A549 (cell line): ENCODE measurements around the gene OR8G5. TPM values are rescaled to one million over a fixed set of nuclear protein-coding genes. Genes with fewer than 3 reads are reported as not detected.

Experiments used
- ATAC-seq, 2 experiments: fragments of 200-7000 bp in 1 of 2; fragments of >200 bp in 1 of 2; cut with Nextera tagmentation in 1 of 2; cut with Tn5 transposase in 1 of 2; 3 replicates each; pipeline versions ENCODE4 v1.8.0 to v1.9.1; 2018 to 2020; ENCODE audit warnings: mild to moderate bottlenecking in 1 of 2, moderate library complexity in 1 of 2
- CTCF ChIA-PET: fragments of 300-600 bp; sonication (Branson Sonifier 250); formaldehyde crosslinking; extraction: SDS; loops from one replicate; lab custom pipeline; 2021; ENCODE audit warnings: antibody characterized with exemption, inconsistent platforms; lab: Yijun Ruan, JAX
- POLR2A ChIA-PET: fragments of 350-600 bp; formaldehyde crosslinking; extraction: SDS; loops from one replicate; lab custom pipeline; 2021; ENCODE audit warnings: antibody characterized with exemption, inconsistent platforms; lab: Yijun Ruan, JAX
- DNase-seq, 2 experiments: peaks; one replicate each; pipeline versions ENCODE4 v3.0.0 to v3.0.0-alpha.2; 2011 to 2016; ENCODE audit warnings: low read depth in 1 of 2, low spot score in 1 of 2
- FAIRE-seq: peaks from 2 replicates; lab custom pipeline; 2011; peaks lifted over from hg19 to GRCh38; lab: Jason Lieb, UNC
- H3K27ac ChIP-seq, 2 experiments: fragments of >200 bp; sonication (Bioruptor Twin); formaldehyde crosslinking; 3 replicates each; pipeline ENCODE4 v1.5.1; 2016 to 2017
- H3K4me1 ChIP-seq: fragments of >200 bp; sonication (Bioruptor Twin); formaldehyde crosslinking; 3 replicates; pipeline ENCODE4 v1.6.1; 2016
- H3K4me2 ChIP-seq: fragments of >200 bp; sonication (Bioruptor Twin); formaldehyde crosslinking; 3 replicates; pipeline ENCODE4 v1.6.1; 2016
- H3K4me3 ChIP-seq: fragments of >200 bp; sonication (Bioruptor Twin); formaldehyde crosslinking; 3 replicates; pipeline ENCODE4 v1.5.1; 2016
- H3K9me3 ChIP-seq: fragments of >200 bp; sonication (Bioruptor Twin); formaldehyde crosslinking; 3 replicates; pipeline ENCODE4 v1.6.1; 2016
- BHLHE40 ChIP-seq: IDR thresholded peaks from 2 replicates; pipeline ENCODE4 v1.6.1; 2012; ENCODE audit warnings: low read depth, low read length, inconsistent platforms
- CBX2 ChIP-seq: fragments of 200-600 bp; sonication (generic); IDR thresholded peaks from 2 replicates; pipeline ENCODE4 v1.6.1; 2016; ENCODE audit warnings: low read depth, mild to moderate bottlenecking, borderline replicate concordance
- CEBPB ChIP-seq, 2 experiments: fragments of >200 bp in 1 of 2; sonication (Bioruptor Twin) in 1 of 2; formaldehyde crosslinking in 1 of 2; IDR thresholded peaks; 2 replicates each; pipeline ENCODE4 v1.6.1; 2012 to 2016
- CHD2 ChIP-seq: fragments of 150-350 bp; IDR thresholded peaks from 2 replicates; pipeline ENCODE4 v1.6.1; 2014; ENCODE audit warnings: low read length; ENCODE audit not compliant: partially characterized antibody
- CHD4 ChIP-seq: fragments of 200-600 bp; sonication (generic); IDR thresholded peaks from 2 replicates; pipeline ENCODE4 v1.6.1; 2016; ENCODE audit warnings: antibody characterized with exemption, mild to moderate bottlenecking, borderline replicate concordance
- CTCF ChIP-seq: fragments of >200 bp; sonication (Bioruptor Twin); formaldehyde crosslinking; IDR thresholded peaks from 3 replicates; pipeline ENCODE4 v1.5.1; 2016
- E2F6 ChIP-seq: IDR thresholded peaks from 2 replicates; pipeline ENCODE4 v1.6.1; 2012; ENCODE audit warnings: low read depth, borderline replicate concordance
- ELK1 ChIP-seq: fragments of 150-350 bp; IDR thresholded peaks from 2 replicates; pipeline ENCODE4 v1.6.1; 2014; ENCODE audit warnings: low read depth, mild to moderate bottlenecking, low read length
- ESRRA ChIP-seq: fragments of 150-350 bp; IDR thresholded peaks from 2 replicates; pipeline ENCODE4 v1.6.1; 2014; ENCODE audit warnings: mild to moderate bottlenecking, low read length, borderline replicate concordance
- FOSL2 ChIP-seq, 2 experiments: fragments of 450-650 bp in 1 of 2; fragments of >200 bp in 1 of 2; sonication (Bioruptor Twin) in 1 of 2; formaldehyde crosslinking; IDR thresholded peaks; 2 replicates each; pipeline versions ENCODE4 v1.5.0 to v1.6.1; 2016 to 2020; ENCODE audit warnings: mild to moderate bottlenecking in 1 of 2, moderate library complexity in 1 of 2
- HES2 ChIP-seq: fragments of >200 bp; sonication (Bioruptor Twin); formaldehyde crosslinking; IDR thresholded peaks from 2 replicates; pipeline ENCODE4 v1.6.1; 2016
- HOXB13 ChIP-seq: fragments of 250-450 bp; sonication (Bioruptor Pico); IDR thresholded peaks from 2 replicates; pipeline ENCODE4 v1.5.0; 2020; ENCODE audit warnings: low read depth, mild to moderate bottlenecking, moderate library complexity
- HOXB5 ChIP-seq: fragments of 250-450 bp; sonication (Bioruptor Pico); IDR thresholded peaks from 2 replicates; pipeline ENCODE4 v1.5.0; 2020; ENCODE audit warnings: mild to moderate bottlenecking, moderate library complexity
- JUNB ChIP-seq: fragments of >200 bp; sonication (Bioruptor Twin); formaldehyde crosslinking; IDR thresholded peaks from 2 replicates; pipeline ENCODE4 v1.6.1; 2016
- MAFK ChIP-seq: fragments of 450-650 bp; IDR thresholded peaks from 2 replicates; pipeline ENCODE4 v1.6.1; 2014; ENCODE audit not compliant: partially characterized antibody
- MAX ChIP-seq: IDR thresholded peaks from 2 replicates; pipeline ENCODE4 v1.6.1; 2012
- MAZ ChIP-seq: fragments of 150-350 bp; IDR thresholded peaks from 2 replicates; pipeline ENCODE4 v1.6.1; 2014; ENCODE audit warnings: antibody characterized with exemption, low read depth, low read length, borderline replicate concordance
- NFE2L2 ChIP-seq: fragments of 150-350 bp; conservative IDR thresholded peaks from 2 replicates; pipeline ENCODE4 v1.6.1; 2014; ENCODE audit warnings: low read length
- NPAS2 ChIP-seq: fragments of 250-450 bp; sonication (Bioruptor Pico); IDR thresholded peaks from 2 replicates; pipeline ENCODE4 v1.8.0; 2022; ENCODE audit warnings: mild to moderate bottlenecking, moderate library complexity, borderline replicate concordance
- NR3C1 ChIP-seq: fragments of >200 bp; sonication (Bioruptor Twin); formaldehyde crosslinking; IDR thresholded peaks from 3 replicates; pipeline ENCODE4 v1.6.1; 2017
- PHF8 ChIP-seq: fragments of 200-600 bp; sonication (generic); IDR thresholded peaks from 2 replicates; pipeline ENCODE4 v1.6.1; 2016; ENCODE audit warnings: low read depth, mild to moderate bottlenecking, antibody characterized with exemption, moderate library complexity, borderline replicate concordance
- SREBF2 ChIP-seq: fragments of 450-650 bp; IDR thresholded peaks from 2 replicates; pipeline ENCODE4 v1.6.1; 2014; ENCODE audit warnings: mild to moderate bottlenecking, moderate library complexity
- TFCP2L1 ChIP-seq: fragments of 250-450 bp; sonication (Bioruptor Pico); IDR thresholded peaks from 2 replicates; pipeline ENCODE4 v1.5.0; 2021; ENCODE audit warnings: mild to moderate bottlenecking
- USF2 ChIP-seq: fragments of 450-650 bp; IDR thresholded peaks from 2 replicates; pipeline ENCODE4 v1.6.1; 2014; ENCODE audit warnings: antibody characterized with exemption
- ZC3H11A ChIP-seq: fragments of 450-650 bp; IDR thresholded peaks from 2 replicates; pipeline ENCODE4 v1.6.1; 2014; ENCODE audit warnings: antibody characterized with exemption, mild to moderate bottlenecking
- ZFP36 ChIP-seq: fragments of 450-650 bp; IDR thresholded peaks from 2 replicates; pipeline ENCODE4 v1.6.1; 2014; ENCODE audit warnings: borderline replicate concordance; ENCODE audit not compliant: partially characterized antibody
- WGBS: methylation state at CpG from one replicate; pipeline ENCODE4 v1.1.6; 2017; ENCODE audit errors: missing lambda C conversion rate; 5-methylcytosine and 5-hydroxymethylcytosine counted together
- polyA plus RNA-seq, 4 experiments: library from polyadenylated mRNA; depleted of rRNA in 3 of 4; stranded (reverse); fragments of >200 nt; fragmentation: RNase III in 1 of 4; extraction: RNeasy Plus Mini Kit Qiagen cat#74134 plus additional on column Dnase treatment in 1 of 4; gene quantifications; 2 replicates in 3 of 4; 3 replicates in 1 of 4; pipeline ENCODE4 v1.2.3, GENCODE V29; 2011 to 2017

Gene OR8G5
- polyA plus RNA-seq, 2 of the 4 experiments (the other 2 are of a cell fraction), result not detected

- DNase-seq, result no peak
- CTCF ChIA-PET, result no interaction called here
- H3K4me3 ChIP-seq, result no peak overlapping the region
- no peaks in the 10 kb centered on the region for H3K9me3 ChIP-seq
- FAIRE-seq, result no peak
- TF ChIP-seq E2F6 (no peak), FOSL2 (IDR thresholded peaks at IDR 0.05) (no peak), FOSL2 (CRISPR knock-in tag; IDR thresholded peaks at IDR 0.05) (no peak), USF2 (no peak), CHD4 (no peak), PHF8 (no peak), ZC3H11A (no peak), CHD2 (no peak), MAFK (no peak), TFCP2L1 (CRISPR knock-in tag) (no peak), HOXB5 (CRISPR knock-in tag) (no peak), ELK1 (no peak), HES2 (no peak), HOXB13 (CRISPR knock-in tag) (no peak), NFE2L2 (no peak), BHLHE40 (no peak)
- no peak for ATAC-seq
- no peak overlapping the region for H3K4me2 ChIP-seq
- no peak overlapping the region for H3K27ac ChIP-seq
- no peaks in the 10 kb centered on the region for H3K4me1 ChIP-seq
- POLR2A ChIA-PET, result no interaction called here
These were observed 54.5 kb downstream of the OR8G5 start for GRCh38 chr11:124310721-124311120.

- no peak for FAIRE-seq
These were observed 55.1 kb downstream of the OR8G5 start for GRCh38 chr11:124311269-124311668.

GRCh38 chr11:124311670-124312069 is 55.5 kb downstream of the OR8G5 start:
- FAIRE-seq (no peak), ATAC-seq (no peak)

More at GRCh38 chr11:124311269-124311668, 55.1 kb downstream of the OR8G5 start:
- Histone ChIP-seq H3K27ac (no peak overlapping the region), H3K9me3 (no peaks in the 10 kb centered on the region), H3K4me3 (no peak overlapping the region), H3K4me2 (no peak overlapping the region), H3K4me1 (no peaks in the 10 kb centered on the region)
- TF ChIP-seq JUNB, result no peak
- no peak for TF ChIP-seq CEBPB (IDR thresholded peaks at IDR 0.05)
- no peak for TF ChIP-seq FOSL2 (IDR thresholded peaks at IDR 0.05)
- TF ChIP-seq FOSL2 (CRISPR knock-in tag; IDR thresholded peaks at IDR 0.05), result no peak
- TF ChIP-seq CBX2, result no peak
- ChIA-PET CTCF (no interaction called here), POLR2A (no interaction called here)
- ATAC-seq (no peak), DNase-seq (no peak)
- WGBS, result 72% methylated on average over 5 of the region's 5 CpGs

GRCh38 chr11:124313131-124313530 is 57.0 kb downstream of the OR8G5 start:
- H3K4me3 ChIP-seq, result no peak overlapping the region
- H3K4me1 ChIP-seq, result no peaks in the 10 kb centered on the region
- WGBS, result 3% methylated on average over 4 of the region's 4 CpGs
- CTCF ChIA-PET, result no interaction called here
- POLR2A ChIA-PET, result no interaction called here
- FAIRE-seq (no peak), ATAC-seq (no peak), DNase-seq (no peak)
- no peaks in the 10 kb centered on the region for H3K9me3 ChIP-seq
- H3K4me2 ChIP-seq, result no peak overlapping the region
- no peak overlapping the region for H3K27ac ChIP-seq
- TF ChIP-seq MAZ, result no peak
- TF ChIP-seq CEBPB (IDR thresholded peaks at IDR 0.05), result no peak
- TF ChIP-seq ZC3H11A, result no peak
- TF ChIP-seq MAFK, result no peak
- no peak for TF ChIP-seq MAX
- no peak for TF ChIP-seq NPAS2
- no peak for TF ChIP-seq USF2
- no peak for TF ChIP-seq HOXB5 (CRISPR knock-in tag)
- no peak for TF ChIP-seq TFCP2L1 (CRISPR knock-in tag)
- TF ChIP-seq ESRRA, result no peak
- no peak for TF ChIP-seq HOXB13 (CRISPR knock-in tag)
- no peak for TF ChIP-seq CTCF
- no peak for TF ChIP-seq SREBF2
- TF ChIP-seq NR3C1, result no peak

More at GRCh38 chr11:124311670-124312069, 55.5 kb downstream of the OR8G5 start:
- DNase-seq, result no peak
- Histone ChIP-seq H3K9me3 (no peaks in the 10 kb centered on the region), H3K4me2 (no peak overlapping the region), H3K27ac (no peak overlapping the region), H3K4me1 (no peaks in the 10 kb centered on the region), H3K4me3 (no peak overlapping the region)
- ChIA-PET CTCF (no interaction called here), POLR2A (interaction anchor here (0.5 kb wide), 1 partner anchor 56 kb away, joined by 5 read pairs; no protein-coding TSS in a partner anchor)
- TF ChIP-seq MAFK (peak; percentile 82), ZFP36 (no peak)
